ENCODE measurements around the gene FHL2.

The FHL2 gene

GRCh38 chr2:105394951-105395611 lies 3.8 kb downstream of the FHL2 start:
- Histone ChIP-seq H3K4me1 (ENCODE audit: control insufficient read depth, insufficient read depth, low read depth, low read length) (peaks cover 33% of the 10 kb centered on the region), H4K91ac (ENCODE audit: low read length) (peak overlapping the region; percentile 0), H3K23ac (ENCODE audit: low read length in 2 of 2) (peak overlapping the region in 1 of 2 experiments; percentile 2), H3K4me3 (ENCODE audit: insufficient read depth in 1 of 2, low read depth in 1 of 2, low read length in 2 of 2) (peak overlapping the region; percentile 36 to 88), H2BK12ac (ENCODE audit: low read length in 2 of 2) (peak overlapping the region in 1 of 2 experiments; percentile 87), H3K27me3 (ENCODE audit: control insufficient read depth in 1 of 2, insufficient read depth in 1 of 2, low read length in 2 of 2) (no peaks in the 10 kb centered on the region), H2BK120ac (ENCODE audit: low read depth, low read length) (no peak overlapping the region), H2AK5ac (ENCODE audit: low read length, severe bottlenecking) (no peak overlapping the region), H3K27ac (ENCODE audit: low read length, poor library complexity, severe bottlenecking) (peak overlapping the region; percentile 60), H3K4ac (ENCODE audit: low read depth in 1 of 2, low read length in 2 of 2) (peak overlapping the region in 1 of 2 experiments; percentile 13), H2BK15ac (ENCODE audit: low read depth, poor library complexity, severe bottlenecking) (no peak overlapping the region), H3K9me3 (ENCODE audit: control insufficient read depth, low read length) (no peaks in the 10 kb centered on the region), H3K36me3 (ENCODE audit: control insufficient read depth in 1 of 2, insufficient read depth in 2 of 2, low read depth in 1 of 2, low read length in 2 of 2) (peaks cover 32 to 48% of the 10 kb centered on the region in 2 experiments), H3K14ac (ENCODE audit: low read length in 2 of 2) (peak overlapping the region in 1 of 2 experiments; percentile 28), H3K79me1 (replicated peaks; ENCODE audit: low read length, poor library complexity, severe bottlenecking) (peaks cover 10% of the 10 kb centered on the region), H2BK5ac (ENCODE audit: low read depth, low read length, poor library complexity, severe bottlenecking) (no peak overlapping the region), H2AFZ (ENCODE audit: low read depth, low read length) (no peak overlapping the region), H4K8ac (ENCODE audit: low read length) (no peak overlapping the region), H3K4me2 (ENCODE audit: low read length, poor library complexity, severe bottlenecking) (peak overlapping the region; percentile 55), H3K9ac (ENCODE audit: low read length) (peak overlapping the region; percentile 65), H3K18ac (ENCODE audit: low read depth in 1 of 2, low read length in 2 of 2) (peak overlapping the region; percentile 2 to 46)
- peak; percentile 36 for DNase-seq
- 90% methylated on average over 12 of the region's 12 CpGs for WGBS

- H3K27me3 ChIP-seq (ENCODE audit: control insufficient read depth in 1 of 2, insufficient read depth in 1 of 2, low read length in 2 of 2), result no peaks in the 10 kb centered on the region
- no peak overlapping the region for H3K4me2 ChIP-seq (ENCODE audit: low read length, poor library complexity, severe bottlenecking)
- H3K27ac ChIP-seq (ENCODE audit: low read length, poor library complexity, severe bottlenecking), result peak overlapping the region; percentile 93
- no peak overlapping the region for H3K23ac ChIP-seq (ENCODE audit: low read length in 2 of 2)
- H3K14ac ChIP-seq (ENCODE audit: low read length in 2 of 2), result no peak overlapping the region
- peaks cover 29% of the 10 kb centered on the region for H3K4me1 ChIP-seq (ENCODE audit: control insufficient read depth, insufficient read depth, low read depth, low read length)
- no peak overlapping the region for H4K91ac ChIP-seq (ENCODE audit: low read length)
- H3K36me3 ChIP-seq (ENCODE audit: control insufficient read depth in 1 of 2, insufficient read depth in 2 of 2, low read depth in 1 of 2, low read length in 2 of 2), result peaks cover 34 to 53% of the 10 kb centered on the region in 2 experiments
- H2BK5ac ChIP-seq (ENCODE audit: low read depth, low read length, poor library complexity, severe bottlenecking), result no peak overlapping the region
- no peak overlapping the region for H2BK120ac ChIP-seq (ENCODE audit: low read depth, low read length)
- no peaks in the 10 kb centered on the region for H3K79me1 ChIP-seq (replicated peaks; ENCODE audit: low read length, poor library complexity, severe bottlenecking)
- no peak overlapping the region for H3K4me3 ChIP-seq (ENCODE audit: insufficient read depth in 1 of 2, low read depth in 1 of 2, low read length in 2 of 2)
- peak overlapping the region; percentile 83 for H2AK5ac ChIP-seq (ENCODE audit: low read length, severe bottlenecking)
- WGBS, result 90% methylated on average over 11 of the region's 13 CpGs
- peak overlapping the region in 1 of 2 experiments; percentile 54 for H2BK12ac ChIP-seq (ENCODE audit: low read length in 2 of 2)
- H4K8ac ChIP-seq (ENCODE audit: low read length), result peak overlapping the region; percentile 21
- H3K9me3 ChIP-seq (ENCODE audit: control insufficient read depth, low read length), result no peaks in the 10 kb centered on the region
- DNase-seq, result peak; percentile 68
- H3K18ac ChIP-seq (ENCODE audit: low read depth in 1 of 2, low read length in 2 of 2), result peak overlapping the region; percentile 69 to 75
- peak overlapping the region in 1 of 2 experiments; percentile 47 for H3K4ac ChIP-seq (ENCODE audit: low read depth in 1 of 2, low read length in 2 of 2)
- H2BK15ac ChIP-seq (ENCODE audit: low read depth, poor library complexity, severe bottlenecking), result no peak overlapping the region
- H2AFZ ChIP-seq (ENCODE audit: low read depth, low read length), result no peak overlapping the region
- H3K9ac ChIP-seq (ENCODE audit: low read length), result peak overlapping the region; percentile 67
Measured at GRCh38 chr2:105393373-105394055, 5.3 kb downstream of the FHL2 start.

GRCh38 chr2:105391763-105392662 lies 6.8 kb downstream of the FHL2 start:
- no peak overlapping the region for H3K4me3 ChIP-seq (ENCODE audit: insufficient read depth in 1 of 2, low read depth in 1 of 2, low read length in 2 of 2)
- WGBS, result 88% methylated on average over 8 of the region's 9 CpGs
- H2BK15ac ChIP-seq (ENCODE audit: low read depth, poor library complexity, severe bottlenecking), result peak overlapping the region; percentile 12
- peak overlapping the region; percentile 59 for H4K8ac ChIP-seq (ENCODE audit: low read length)
- H2BK5ac ChIP-seq (ENCODE audit: low read depth, low read length, poor library complexity, severe bottlenecking), result peak overlapping the region; percentile 83
- no peak overlapping the region for H4K91ac ChIP-seq (ENCODE audit: low read length)
- H3K9me3 ChIP-seq (ENCODE audit: control insufficient read depth, low read length), result no peaks in the 10 kb centered on the region
- H3K9ac ChIP-seq (ENCODE audit: low read length), result peak overlapping the region; percentile 48
- peak overlapping the region; percentile 86 for H2AK5ac ChIP-seq (ENCODE audit: low read length, severe bottlenecking)
- peak overlapping the region in 1 of 2 experiments; percentile 64 for H3K4ac ChIP-seq (ENCODE audit: low read depth in 1 of 2, low read length in 2 of 2)
- no peak for DNase-seq
- peak overlapping the region; percentile 48 for H3K4me2 ChIP-seq (ENCODE audit: low read length, poor library complexity, severe bottlenecking)
- H3K27me3 ChIP-seq (ENCODE audit: control insufficient read depth in 1 of 2, insufficient read depth in 1 of 2, low read length in 2 of 2), result no peaks in the 10 kb centered on the region
- H3K23ac ChIP-seq (ENCODE audit: low read length in 2 of 2), result no peak overlapping the region
- peak overlapping the region; percentile 93 for H3K27ac ChIP-seq (ENCODE audit: low read length, poor library complexity, severe bottlenecking)
- H2BK12ac ChIP-seq (ENCODE audit: low read length in 2 of 2), result peak overlapping the region in 1 of 2 experiments; percentile 60
- H2BK120ac ChIP-seq (ENCODE audit: low read depth, low read length), result no peak overlapping the region
- H3K4me1 ChIP-seq (ENCODE audit: control insufficient read depth, insufficient read depth, low read depth, low read length), result peaks cover 30% of the 10 kb centered on the region
- H2AFZ ChIP-seq (ENCODE audit: low read depth, low read length), result no peak overlapping the region
- no peaks in the 10 kb centered on the region for H3K79me1 ChIP-seq (replicated peaks; ENCODE audit: low read length, poor library complexity, severe bottlenecking)
- H3K36me3 ChIP-seq (ENCODE audit: control insufficient read depth in 1 of 2, insufficient read depth in 2 of 2, low read depth in 1 of 2, low read length in 2 of 2), result peaks cover 39 to 66% of the 10 kb centered on the region in 2 experiments
- H3K18ac ChIP-seq (ENCODE audit: low read depth in 1 of 2, low read length in 2 of 2), result no peak overlapping the region
- H3K14ac ChIP-seq (ENCODE audit: low read length in 2 of 2), result no peak overlapping the region
